HepG2 (cell line): ENCODE measurements around the gene CASS4. TPM values are rescaled to one million over a fixed set of nuclear protein-coding genes. Genes with fewer than 3 reads are reported as not detected.

Experiments
- ATF7 ChIP-seq, 2 experiments: fragments of 450-650 bp in 1 of 2; sonication (generic) in 1 of 2; formaldehyde crosslinking in 1 of 2; IDR thresholded peaks; 2 replicates each; pipeline versions ENCODE4 v1.4.0 to v1.6.1; 2016 to 2020; ENCODE audit warnings: antibody characterized with exemption in 1 of 2, mild to moderate bottlenecking in 1 of 2, missing genetic modification reagents in 1 of 2
- DNMT3B ChIP-seq: conservative IDR thresholded peaks from 2 replicates; pipeline ENCODE4 v1.6.1; 2016; ENCODE audit warnings: missing biosample characterization, control low read depth
- ELF1 ChIP-seq: sonication (generic); formaldehyde crosslinking; IDR thresholded peaks from 2 replicates; pipeline ENCODE4 v1.4.0; 2020; ENCODE audit warnings: missing genetic modification reagents
- FOSL2 ChIP-seq: sonication (generic); formaldehyde crosslinking; IDR thresholded peaks from 2 replicates; pipeline ENCODE4 v1.4.0; 2020; ENCODE audit warnings: missing genetic modification reagents
- GTF3A ChIP-seq: sonication (generic); formaldehyde crosslinking; conservative IDR thresholded peaks from 2 replicates; pipeline ENCODE4 v1.4.0; 2020; ENCODE audit warnings: mild to moderate bottlenecking, missing genetic modification reagents
- HDAC2 ChIP-seq: sonication (generic); formaldehyde crosslinking; IDR thresholded peaks from 2 replicates; pipeline ENCODE4 v1.4.0; 2020; ENCODE audit warnings: missing genetic modification reagents
- HOXA3 ChIP-seq: sonication (generic); formaldehyde crosslinking; IDR thresholded peaks from 2 replicates; pipeline ENCODE4 v1.5.0; 2020; ENCODE audit warnings: missing genetic modification reagents
- ISL2 ChIP-seq: sonication (generic); formaldehyde crosslinking; IDR thresholded peaks from 2 replicates; pipeline ENCODE4 v1.5.0; 2020; ENCODE audit warnings: missing genetic modification reagents
- KAT7 ChIP-seq: IDR thresholded peaks from 2 replicates; pipeline ENCODE4 v1.6.1; 2018; ENCODE audit warnings: borderline replicate concordance, missing compliant biosample characterization
- MED8 ChIP-seq: sonication (generic); formaldehyde crosslinking; IDR thresholded peaks from 2 replicates; pipeline ENCODE4 v1.8.1; 2023; ENCODE audit warnings: mild to moderate bottlenecking, missing genetic modification reagents; ENCODE audit not compliant: insufficient replicate concordance
- MEIS1 ChIP-seq: sonication (generic); formaldehyde crosslinking; IDR thresholded peaks from 2 replicates; pipeline ENCODE4 v1.9.0; 2021; ENCODE audit warnings: mild to moderate bottlenecking, missing genetic modification reagents, moderate library complexity, borderline replicate concordance
- MTA1 ChIP-seq: sonication (generic); formaldehyde crosslinking; IDR thresholded peaks from 2 replicates; pipeline ENCODE4 v1.4.0; 2020; ENCODE audit warnings: missing genetic modification reagents, mild to moderate bottlenecking, borderline replicate concordance
- REL ChIP-seq: sonication (generic); formaldehyde crosslinking; conservative IDR thresholded peaks from 2 replicates; pipeline ENCODE4 v1.8.0; 2022; ENCODE audit warnings: mild to moderate bottlenecking, missing genetic modification reagents, moderate library complexity
- RXRB ChIP-seq: IDR thresholded peaks from 2 replicates; pipeline ENCODE4 v1.6.1; 2016; ENCODE audit warnings: borderline replicate concordance, missing genetic modification reagents, missing compliant biosample characterization
- THAP8 ChIP-seq: sonication (generic); formaldehyde crosslinking; IDR thresholded peaks from 2 replicates; pipeline ENCODE4 v1.5.1; 2020; ENCODE audit warnings: missing genetic modification reagents, mild to moderate bottlenecking, borderline replicate concordance
- ZBTB7B ChIP-seq: sonication (generic); formaldehyde crosslinking; IDR thresholded peaks from 2 replicates; pipeline ENCODE4 v1.4.0; 2020; ENCODE audit warnings: missing genetic modification reagents
- ZNF44 ChIP-seq: sonication (generic); formaldehyde crosslinking; IDR thresholded peaks from 2 replicates; pipeline ENCODE4 v1.5.1; 2020; ENCODE audit warnings: mild to moderate bottlenecking, missing genetic modification reagents
- ZNF574 ChIP-seq: sonication (generic); formaldehyde crosslinking; IDR thresholded peaks from 2 replicates; pipeline ENCODE4 v1.4.0; 2020; ENCODE audit warnings: missing genetic modification reagents
- ZNF652 ChIP-seq: IDR thresholded peaks from 2 replicates; pipeline ENCODE4 v1.6.1; 2016; ENCODE audit warnings: low read depth, borderline replicate concordance
- polyA plus RNA-seq, 8 experiments: library from polyadenylated mRNA; depleted of rRNA in 3 of 8; stranded (reverse) in 7 of 8; unstranded in 1 of 8; fragments of >200 nt; fragmentation: Illumina TruSeq in 4 of 8; extraction: Trizol in 4 of 8; gene quantifications; 2 replicates each; pipeline versions ENCODE4 v1.2.1 to v1.2.3, GENCODE V29; 2011 to 2016; ENCODE audit warnings: low read depth in 4 of 8, missing spikeins in 1 of 8, mixed read lengths in 1 of 8; ENCODE audit not compliant: insufficient read depth in 1 of 8
- total RNA-seq, 5 experiments: library from RNA; depleted of rRNA; stranded (reverse); fragments of >200 nt; fragmentation: Illumina TruSeq; extraction: Trizol; gene quantifications; 2 replicates each; pipeline ENCODE4 v1.2.3, GENCODE V29; 2016; ENCODE audit warnings: low read depth in 1 of 5
- TF ChIP-seq, protein P1 (sequence below): IDR thresholded peaks from 2 replicates; pipeline ENCODE4 v1.6.1; 2016
- TF ChIP-seq, protein P2 (sequence below): sonication (generic); formaldehyde crosslinking; IDR thresholded peaks from 2 replicates; pipeline ENCODE4 v1.5.0; 2020; ENCODE audit warnings: mild to moderate bottlenecking, missing genetic modification reagents

CASS4 gene
- total and polyA plus RNA-seq, 2 of the 13 experiments (the other 11 are each of a cell fraction or from before 2014, with no cell fraction given), result 0.17 to 0.49 TPM

DNA sequence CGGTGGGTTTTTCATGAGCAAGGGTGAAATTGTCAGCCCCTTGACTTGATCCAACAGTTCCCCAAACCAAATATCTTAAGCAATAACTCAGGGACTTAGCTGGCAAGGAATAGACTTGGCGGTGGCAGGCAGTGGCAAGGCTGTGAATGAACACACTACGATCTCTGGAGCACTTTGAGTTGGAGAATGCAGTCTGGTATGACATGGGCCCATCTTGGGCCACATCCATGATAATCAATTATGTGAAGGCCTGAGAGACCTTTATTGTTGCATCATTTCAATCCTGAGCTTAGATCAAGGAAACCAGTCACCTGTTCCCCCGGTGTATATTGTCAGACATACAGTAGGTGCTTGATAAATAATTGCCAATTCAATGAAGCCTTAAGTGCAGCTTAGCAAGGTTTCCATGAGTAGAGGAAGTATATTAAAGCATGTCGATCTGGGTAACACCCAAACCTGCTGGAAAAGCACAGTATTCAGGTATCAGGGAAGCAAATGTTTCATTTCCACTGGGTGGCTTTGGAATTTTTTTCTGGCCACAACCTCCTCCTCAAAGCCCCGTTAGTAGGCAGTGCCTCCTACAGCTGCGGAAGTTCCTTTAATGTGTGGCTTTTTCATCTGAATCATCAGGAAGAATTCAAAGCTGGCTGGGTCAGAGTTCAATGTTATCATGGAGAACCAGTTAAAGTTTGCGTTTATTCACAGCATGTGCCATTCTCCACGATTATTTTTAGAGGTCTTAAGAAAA, 10.2 kb downstream of the CASS4 start (continued):
- TF ChIP-seq ATF7 (IDR thresholded peaks at IDR 0.05) (no peak), ATF7 (CRISPR knock-in tag; IDR thresholded peaks at IDR 0.05) (no peak), ZBTB7B (CRISPR knock-in tag) (no peak), ELF1 (CRISPR knock-in tag) (0 out of 2 replicates have a peak, but pooled peaks have one; percentile 11), REL (CRISPR knock-in tag) (no peak), GTF3A (CRISPR knock-in tag) (0 out of 2 replicates have a peak, but pooled peaks have one; percentile 30), KAT7 (CRISPR knock-in tag) (no peak), HOXA3 (CRISPR knock-in tag) (no peak), ZNF44 (CRISPR knock-in tag) (no peak), THAP8 (CRISPR knock-in tag) (no peak), ZNF574 (CRISPR knock-in tag) (no peak), MTA1 (CRISPR knock-in tag) (no peak), DNMT3B (CRISPR knock-in tag) (no peak), HDAC2 (0 out of 2 replicates have a peak, but pooled peaks have one; percentile 22), MED8 (CRISPR knock-in tag) (no peak), MEIS1 (CRISPR knock-in tag) (no peak), ISL2 (no peak), ZNF652 (CRISPR knock-in tag) (no peak), FOSL2 (CRISPR knock-in tag) (peak; percentile 72), RXRB (CRISPR knock-in tag) (peak; percentile 34; the same call in 1 of the 2 replicates)
- TF ChIP-seq, protein P1, sequence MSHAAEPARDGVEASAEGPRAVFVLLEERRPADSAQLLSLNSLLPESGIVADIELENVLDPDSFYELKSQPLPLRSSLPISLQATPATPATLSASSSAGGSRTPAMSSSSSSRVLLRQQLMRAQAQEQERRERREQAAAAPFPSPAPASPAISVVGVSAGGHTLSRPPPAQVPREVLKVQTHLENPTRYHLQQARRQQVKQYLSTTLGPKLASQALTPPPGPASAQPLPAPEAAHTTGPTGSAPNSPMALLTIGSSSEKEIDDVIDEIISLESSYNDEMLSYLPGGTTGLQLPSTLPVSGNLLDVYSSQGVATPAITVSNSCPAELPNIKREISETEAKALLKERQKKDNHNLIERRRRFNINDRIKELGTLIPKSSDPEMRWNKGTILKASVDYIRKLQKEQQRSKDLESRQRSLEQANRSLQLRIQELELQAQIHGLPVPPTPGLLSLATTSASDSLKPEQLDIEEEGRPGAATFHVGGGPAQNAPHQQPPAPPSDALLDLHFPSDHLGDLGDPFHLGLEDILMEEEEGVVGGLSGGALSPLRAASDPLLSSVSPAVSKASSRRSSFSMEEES (CRISPR knock-in tag), result no peak
- TF ChIP-seq, protein P2, sequence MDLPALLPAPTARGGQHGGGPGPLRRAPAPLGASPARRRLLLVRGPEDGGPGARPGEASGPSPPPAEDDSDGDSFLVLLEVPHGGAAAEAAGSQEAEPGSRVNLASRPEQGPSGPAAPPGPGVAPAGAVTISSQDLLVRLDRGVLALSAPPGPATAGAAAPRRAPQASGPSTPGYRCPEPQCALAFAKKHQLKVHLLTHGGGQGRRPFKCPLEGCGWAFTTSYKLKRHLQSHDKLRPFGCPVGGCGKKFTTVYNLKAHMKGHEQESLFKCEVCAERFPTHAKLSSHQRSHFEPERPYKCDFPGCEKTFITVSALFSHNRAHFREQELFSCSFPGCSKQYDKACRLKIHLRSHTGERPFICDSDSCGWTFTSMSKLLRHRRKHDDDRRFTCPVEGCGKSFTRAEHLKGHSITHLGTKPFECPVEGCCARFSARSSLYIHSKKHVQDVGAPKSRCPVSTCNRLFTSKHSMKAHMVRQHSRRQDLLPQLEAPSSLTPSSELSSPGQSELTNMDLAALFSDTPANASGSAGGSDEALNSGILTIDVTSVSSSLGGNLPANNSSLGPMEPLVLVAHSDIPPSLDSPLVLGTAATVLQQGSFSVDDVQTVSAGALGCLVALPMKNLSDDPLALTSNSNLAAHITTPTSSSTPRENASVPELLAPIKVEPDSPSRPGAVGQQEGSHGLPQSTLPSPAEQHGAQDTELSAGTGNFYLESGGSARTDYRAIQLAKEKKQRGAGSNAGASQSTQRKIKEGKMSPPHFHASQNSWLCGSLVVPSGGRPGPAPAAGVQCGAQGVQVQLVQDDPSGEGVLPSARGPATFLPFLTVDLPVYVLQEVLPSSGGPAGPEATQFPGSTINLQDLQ (CRISPR knock-in tag), result no peak
